Upper lobe of left lung (tissue), 6 donors: ENCODE data around the gene PIK3C2B. TPM values are rescaled to one million over a fixed set of nuclear protein-coding genes. Genes with fewer than 3 reads are reported as not detected.
A peak's percentile ranks its signal among the peaks of the same experiment; 100 is the strongest.

Experiments used
- ATAC-seq, 2 donors: fragments of 200-7000 bp; cut with Tn5 transposase; one replicate each; pipeline ENCODE4 v1.9.1; 2022; ENCODE audit warnings: mild to moderate bottlenecking in 2 of 2, moderate library complexity in 2 of 2; ENCODE audit not compliant: low FRiP score in 2 of 2
- DNase-seq, 2 donors: peaks; one replicate each; pipeline ENCODE4 v3.0.0-alpha.2; 2019 to 2020
- H3K27ac ChIP-seq, 4 donors: fragments of 200-600 bp; sonication (generic); one replicate each; pipeline ENCODE4 v1.5.1; 2016 to 2019
- H3K27me3 ChIP-seq, 4 donors: fragments of 200-600 bp; sonication (generic); one replicate each; pipeline ENCODE4 v1.5.1; 2017 to 2019
- H3K36me3 ChIP-seq, 4 donors: fragments of 200-600 bp; sonication (generic); one replicate each; pipeline ENCODE4 v1.5.1; 2016 to 2019
- H3K4me1 ChIP-seq, 4 donors: fragments of 200-600 bp; sonication (generic); one replicate each; pipeline ENCODE4 v1.5.1; 2018 to 2019
- H3K4me3 ChIP-seq, 4 donors: fragments of 200-600 bp; sonication (generic); one replicate each; pipeline ENCODE4 v1.5.1; 2017 to 2019; ENCODE audit warnings: mild to moderate bottlenecking in 2 of 4, moderate library complexity in 1 of 4
- H3K9me3 ChIP-seq, 4 donors: fragments of 200-600 bp; sonication (generic); one replicate each; pipeline ENCODE4 v1.5.1; 2018 to 2019
- EP300 ChIP-seq, 4 donors: sonication (generic); formaldehyde crosslinking; IDR thresholded peaks; one replicate each; pipeline ENCODE4 v1.5.1; 2017; ENCODE audit warnings: antibody characterized with exemption in 4 of 4, control low read depth in 2 of 4
- POLR2A ChIP-seq, 4 donors: fragments of 450-650 bp; IDR thresholded peaks; one replicate each; pipeline ENCODE4 v1.5.1; 2016 to 2017; ENCODE audit warnings: antibody characterized with exemption in 4 of 4, mild to moderate bottlenecking in 2 of 4
- POLR2AphosphoS5 ChIP-seq, 2 donors: sonication (generic); formaldehyde crosslinking; IDR thresholded peaks; one replicate each; pipeline ENCODE4 v1.5.1; 2017; ENCODE audit warnings: antibody characterized with exemption in 2 of 2
- WGBS, 2 donors: methylation state at CpG; one replicate each; pipeline ENCODE4 v1.1.5; 2017 to 2018; 5-methylcytosine and 5-hydroxymethylcytosine counted together
- total RNA-seq, 6 donors: library from RNA; depleted of rRNA in 4 of 6; stranded (reverse); fragments of >200 nt in 4 of 6; gene quantifications; one replicate each; pipeline versions ENCODE4 v1.1.0 to v1.2.1, GENCODE V29; 2016 to 2021
- TF ChIP-seq, protein P1 (sequence below), 6 experiments: fragments of 450-650 bp in 4 of 6; fragments of 200-600 bp in 2 of 6; sonication (generic) in 2 of 6; IDR thresholded peaks; one replicate each; pipeline ENCODE4 v1.5.1; 2016 to 2019; ENCODE audit warnings: antibody characterized with exemption in 6 of 6
- donor health status: DM: no; HTN: no; CAD: no; lungs with moderate emphysema.
- donor health status: DM: no; HTN: yes; CAD: no; lungs with severe emphysema.

Gene PIK3C2B
- total RNA-seq, 6 donors from 2014 or later: 14.1 to 84.9 (median 39.9) TPM

GRCh38 chr1:204450461-204451257 lies 43.9 kb downstream of the PIK3C2B start:
- Histone ChIP-seq H3K27me3 (no peaks in the 10 kb centered on the region), H3K27ac (peak overlapping the region; percentile 19 to 82 (median 78)), H3K4me3 (no peak overlapping the region), H3K9me3 (no peaks in the 10 kb centered on the region), H3K4me1 (peaks cover 28 to 39% (median 35%) of the 10 kb centered on the region in 4 donors), H3K36me3 (peaks cover 0 to 36% (median 18%) of the 10 kb centered on the region in 4 donors)
- DNase-seq (peak in 1 of 2 donors; percentile 82), ATAC-seq (peak; percentile 25 to 81)
- 41 to 60% methylated on average over 4 to 8 of the region's 8 CpGs for WGBS, 2 donors
- no peak for TF ChIP-seq POLR2AphosphoS5 (IDR thresholded peaks at IDR 0.05)
- no peak for TF ChIP-seq EP300 (IDR thresholded peaks at IDR 0.05)
- no peak for TF ChIP-seq POLR2A (IDR thresholded peaks at IDR 0.05)
- TF ChIP-seq, protein P1, sequence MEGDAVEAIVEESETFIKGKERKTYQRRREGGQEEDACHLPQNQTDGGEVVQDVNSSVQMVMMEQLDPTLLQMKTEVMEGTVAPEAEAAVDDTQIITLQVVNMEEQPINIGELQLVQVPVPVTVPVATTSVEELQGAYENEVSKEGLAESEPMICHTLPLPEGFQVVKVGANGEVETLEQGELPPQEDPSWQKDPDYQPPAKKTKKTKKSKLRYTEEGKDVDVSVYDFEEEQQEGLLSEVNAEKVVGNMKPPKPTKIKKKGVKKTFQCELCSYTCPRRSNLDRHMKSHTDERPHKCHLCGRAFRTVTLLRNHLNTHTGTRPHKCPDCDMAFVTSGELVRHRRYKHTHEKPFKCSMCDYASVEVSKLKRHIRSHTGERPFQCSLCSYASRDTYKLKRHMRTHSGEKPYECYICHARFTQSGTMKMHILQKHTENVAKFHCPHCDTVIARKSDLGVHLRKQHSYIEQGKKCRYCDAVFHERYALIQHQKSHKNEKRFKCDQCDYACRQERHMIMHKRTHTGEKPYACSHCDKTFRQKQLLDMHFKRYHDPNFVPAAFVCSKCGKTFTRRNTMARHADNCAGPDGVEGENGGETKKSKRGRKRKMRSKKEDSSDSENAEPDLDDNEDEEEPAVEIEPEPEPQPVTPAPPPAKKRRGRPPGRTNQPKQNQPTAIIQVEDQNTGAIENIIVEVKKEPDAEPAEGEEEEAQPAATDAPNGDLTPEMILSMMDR (IDR thresholded peaks at IDR 0.05): no peak

GRCh38 chr1:204449678-204450280 lies 44.8 kb downstream of the PIK3C2B start:
- DNase-seq (no peak), ATAC-seq (no peak)
- H3K27ac ChIP-seq: peak overlapping the region in 3 of 4 donors; percentile 76 to 82 (median 80)
- H3K4me1 ChIP-seq: peaks cover 28 to 39% (median 35%) of the 10 kb centered on the region in 4 donors
- TF ChIP-seq EP300 (IDR thresholded peaks at IDR 0.05): no peak
- H3K4me3 ChIP-seq: no peak overlapping the region
- H3K36me3 ChIP-seq: peaks cover 0 to 35% (median 14%) of the 10 kb centered on the region in 4 donors
- 85 to 89% methylated on average over 3 to 8 of the region's 8 CpGs for WGBS, 2 donors
- H3K9me3 ChIP-seq: no peaks in the 10 kb centered on the region
- H3K27me3 ChIP-seq: no peaks in the 10 kb centered on the region

- peak overlapping the region in 3 of 4 donors; percentile 76 to 82 (median 80) for H3K27ac ChIP-seq
Observed at GRCh38 chr1:204448991-204449677, 45.5 kb downstream of the PIK3C2B start.

GRCh38 chr1:204448344-204448964 lies 46.2 kb downstream of the PIK3C2B start:
- WGBS, 2 donors: 85 to 86% methylated on average over 5 to 7 of the region's 7 CpGs

More at GRCh38 chr1:204448991-204449677, 45.5 kb downstream of the PIK3C2B start:
- H3K27me3 ChIP-seq: no peaks in the 10 kb centered on the region
- peaks cover 28 to 39% (median 36%) of the 10 kb centered on the region in 4 donors for H3K4me1 ChIP-seq
- H3K9me3 ChIP-seq: no peaks in the 10 kb centered on the region
- TF ChIP-seq POLR2A (IDR thresholded peaks at IDR 0.05): no peak
- TF ChIP-seq POLR2AphosphoS5 (IDR thresholded peaks at IDR 0.05): no peak
- TF ChIP-seq, protein P1 (IDR thresholded peaks at IDR 0.05): no peak
- TF ChIP-seq EP300 (IDR thresholded peaks at IDR 0.05): no peak
- peaks cover 0 to 40% (median 12%) of the 10 kb centered on the region in 4 donors for H3K36me3 ChIP-seq
- no peak for ATAC-seq
- no peak for DNase-seq
- no peak overlapping the region for H3K4me3 ChIP-seq
- 81 to 86% methylated on average over 6 of the region's 6 CpGs for WGBS, 2 donors

DNA sequence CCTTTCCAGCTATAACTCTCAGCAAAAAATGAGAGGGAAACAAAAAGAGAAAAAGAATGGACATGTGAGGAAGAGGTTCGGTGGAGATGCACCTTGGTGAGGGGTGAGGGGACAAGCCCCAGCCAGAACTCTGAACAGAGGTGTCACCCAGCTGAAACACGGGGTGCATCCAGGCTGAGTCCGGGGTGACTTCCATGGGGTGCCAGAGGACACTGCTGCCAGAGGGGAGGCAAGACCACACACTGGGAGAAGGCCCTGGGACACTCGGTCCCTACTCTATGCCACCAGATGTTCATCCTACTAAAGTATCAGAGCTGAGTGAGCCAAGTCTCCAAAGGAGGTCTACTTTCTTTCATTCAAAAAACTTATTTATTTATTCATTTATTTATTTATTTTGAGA lies 46.9 kb downstream of the PIK3C2B start:
- H3K4me1 ChIP-seq: peaks cover 27 to 47% (median 34%) of the 10 kb centered on the region in 4 donors
- peak overlapping the region in 2 of 4 donors; percentile 36 to 55 for H3K27ac ChIP-seq
- DNase-seq (no peak), ATAC-seq (no peak)
- H3K9me3 ChIP-seq: no peaks in the 10 kb centered on the region
- no peak overlapping the region for H3K4me3 ChIP-seq
- no peaks in the 10 kb centered on the region for H3K27me3 ChIP-seq
- TF ChIP-seq POLR2AphosphoS5 (IDR thresholded peaks at IDR 0.05): no peak
- H3K36me3 ChIP-seq: peaks cover 0 to 48% (median 16%) of the 10 kb centered on the region in 4 donors
- 69 to 83% methylated on average over 4 of the region's 4 CpGs for WGBS, 2 donors

More at GRCh38 chr1:204448344-204448964, 46.2 kb downstream of the PIK3C2B start:
- H3K4me3 ChIP-seq: no peak overlapping the region
- ATAC-seq: no peak
- H3K27ac ChIP-seq: peak overlapping the region in 2 of 4 donors; percentile 55 to 82
- no peaks in the 10 kb centered on the region for H3K9me3 ChIP-seq
- peaks cover 29 to 46% (median 34%) of the 10 kb centered on the region in 4 donors for H3K4me1 ChIP-seq
- no peak for TF ChIP-seq POLR2AphosphoS5 (IDR thresholded peaks at IDR 0.05)
- peak in 1 of 2 donors; percentile 58 for DNase-seq
- H3K27me3 ChIP-seq: no peaks in the 10 kb centered on the region
- peaks cover 0 to 47% (median 17%) of the 10 kb centered on the region in 4 donors for H3K36me3 ChIP-seq
